Cerebellar cortex (tissue), 1 donor: ENCODE results near the gene PYY.
"Not testable (repeated sequence)": the region's sequence is repeated elsewhere in the genome, so short reads cannot be mapped to it uniquely, and the experiment has no call there.

ENCODE experiments used
- DNase-seq: peaks from one replicate; pipeline ENCODE4 v3.0.0-alpha.2; 2015; ENCODE audit warnings: low spot score

The PYY gene

DNA sequence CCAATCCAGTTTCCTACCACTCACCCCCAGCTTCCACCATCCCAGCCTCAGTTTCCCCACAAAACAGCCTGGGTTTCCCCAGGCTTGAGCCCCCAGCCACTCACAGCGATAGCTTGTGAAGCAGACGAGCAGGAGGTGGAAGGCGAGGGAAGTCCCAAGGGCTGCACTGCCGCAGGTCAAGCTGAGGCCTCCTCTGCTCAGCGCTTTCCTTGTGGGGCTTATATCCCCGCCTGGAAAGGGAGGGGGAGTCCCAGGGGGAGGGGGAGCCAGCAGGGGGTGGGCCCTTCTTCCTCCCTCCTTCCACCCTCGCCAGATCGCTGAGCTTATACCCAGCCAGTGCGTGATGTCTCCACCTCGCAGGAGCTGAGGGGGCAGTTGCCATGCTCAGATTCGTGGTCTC, at the start of gene PYY:
Gene PYY (minus strand): TSS at position 195 of the 400 bp plus-strand sequence. CDS start 457 bp downstream, outside the sequence.
- no peak for DNase-seq

DNA sequence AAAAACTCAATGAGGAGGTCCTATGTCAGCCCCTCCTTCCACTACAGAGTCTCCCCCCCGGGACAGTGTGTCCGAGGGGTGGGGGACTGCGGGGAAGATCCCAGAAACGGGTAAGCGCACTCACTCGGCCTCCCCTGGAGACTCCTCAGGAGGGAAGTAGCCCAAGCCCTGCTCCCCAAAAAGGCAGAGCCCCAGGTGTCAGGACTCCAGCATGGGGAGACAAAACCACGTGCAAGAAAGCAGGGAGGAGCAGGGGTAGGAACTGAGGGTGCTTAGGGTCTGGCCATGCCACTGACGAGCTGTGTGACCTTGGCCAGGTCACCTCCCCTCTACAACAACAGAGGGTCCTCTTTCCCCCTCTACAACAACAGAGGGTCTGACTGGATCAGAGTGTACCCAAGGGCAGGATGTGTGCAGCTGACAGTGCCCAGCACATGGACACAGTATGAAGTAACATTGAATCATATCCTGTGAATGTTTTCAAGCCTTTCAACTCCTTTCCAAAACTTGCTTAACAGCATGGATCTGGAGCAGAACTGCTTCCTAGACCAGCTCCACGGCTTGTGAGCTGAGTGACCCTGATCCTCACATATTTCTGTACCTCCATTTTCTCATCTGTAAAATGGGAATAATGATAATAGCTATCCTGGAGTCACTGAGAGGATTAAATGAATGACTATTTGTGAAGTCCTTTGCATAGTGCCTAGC, 48.6 kb upstream of the PYY start:
- no peak for DNase-seq

DNA sequence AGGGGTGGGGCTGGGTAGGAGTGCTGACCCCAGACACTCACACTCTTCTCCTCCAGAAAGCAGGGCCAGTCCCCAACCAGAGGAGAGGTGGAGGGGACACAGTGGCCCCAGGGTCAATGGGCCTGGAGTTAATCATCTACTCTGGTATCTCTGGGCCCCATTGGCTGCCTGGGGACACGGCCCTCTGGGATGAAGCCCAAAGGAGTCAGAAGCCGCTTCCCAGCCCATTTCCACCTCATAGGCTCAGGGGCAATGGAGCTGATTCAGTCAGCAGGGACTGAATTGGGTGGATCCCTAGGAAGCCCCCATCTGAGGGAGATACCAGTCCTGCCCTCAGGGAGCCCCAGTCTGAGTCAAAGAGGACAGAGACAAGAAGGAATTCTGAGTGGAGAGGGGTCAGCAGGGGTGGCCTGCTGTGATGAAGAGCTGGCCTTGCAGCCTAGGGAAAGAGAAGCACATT, 47.8 kb upstream of the PYY start:
- no peak for DNase-seq

- no peak for DNase-seq
Measured at GRCh38 chr17:44000871-44001460, 47.2 kb upstream of the PYY start.

GRCh38 chr17:44000141-44000860, 46.6 kb upstream of the PYY start:
- DNase-seq, result no peak

DNA sequence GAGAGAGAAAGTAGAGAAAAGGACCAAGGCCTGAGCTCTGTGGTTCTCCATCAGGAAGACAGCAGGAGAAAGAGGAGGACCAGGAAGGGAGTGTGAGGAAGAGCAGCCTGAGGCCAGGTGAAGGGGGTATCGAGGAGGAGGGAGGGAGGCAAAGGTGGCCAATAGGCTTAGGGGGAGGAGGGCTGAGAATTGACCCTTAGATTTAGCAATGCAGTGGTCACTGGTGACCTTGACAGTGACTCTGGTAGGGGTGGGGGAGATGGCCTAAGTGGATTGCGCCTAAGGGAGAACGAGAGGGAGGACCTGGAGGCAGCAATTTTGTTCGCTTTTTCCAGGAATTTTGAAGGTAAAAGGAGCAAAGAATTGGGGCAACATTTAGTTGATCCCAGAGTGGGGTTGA, 45.3 kb upstream of the PYY start:
- no peak for DNase-seq

- DNase-seq, result no peak
Measured at GRCh38 chr17:43998552-43998951, 44.8 kb upstream of the PYY start.

DNA sequence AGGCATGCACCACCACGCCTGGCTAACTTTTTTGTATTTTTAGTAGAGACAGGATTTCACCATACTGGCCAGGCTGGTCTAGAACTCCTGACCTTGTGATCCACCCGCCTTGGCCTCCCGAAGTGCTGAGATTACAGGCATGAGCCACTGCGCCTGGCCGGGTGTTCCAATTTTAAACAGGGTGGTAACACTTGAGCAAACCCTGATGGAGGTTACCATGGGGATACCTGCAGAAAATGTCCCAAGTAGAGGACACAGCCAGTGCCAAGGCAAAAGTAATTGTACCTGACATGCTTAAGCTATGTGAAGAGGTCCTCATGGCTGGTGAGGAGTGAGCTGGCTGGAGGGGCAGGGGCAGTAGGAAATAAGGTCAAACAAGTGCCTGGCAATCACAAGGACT, 43.4 kb upstream of the PYY start:
- not testable (repeated sequence) for DNase-seq

- DNase-seq, result no peak
Measured at GRCh38 chr17:43995150-43995471, 41.4 kb upstream of the PYY start.

DNA sequence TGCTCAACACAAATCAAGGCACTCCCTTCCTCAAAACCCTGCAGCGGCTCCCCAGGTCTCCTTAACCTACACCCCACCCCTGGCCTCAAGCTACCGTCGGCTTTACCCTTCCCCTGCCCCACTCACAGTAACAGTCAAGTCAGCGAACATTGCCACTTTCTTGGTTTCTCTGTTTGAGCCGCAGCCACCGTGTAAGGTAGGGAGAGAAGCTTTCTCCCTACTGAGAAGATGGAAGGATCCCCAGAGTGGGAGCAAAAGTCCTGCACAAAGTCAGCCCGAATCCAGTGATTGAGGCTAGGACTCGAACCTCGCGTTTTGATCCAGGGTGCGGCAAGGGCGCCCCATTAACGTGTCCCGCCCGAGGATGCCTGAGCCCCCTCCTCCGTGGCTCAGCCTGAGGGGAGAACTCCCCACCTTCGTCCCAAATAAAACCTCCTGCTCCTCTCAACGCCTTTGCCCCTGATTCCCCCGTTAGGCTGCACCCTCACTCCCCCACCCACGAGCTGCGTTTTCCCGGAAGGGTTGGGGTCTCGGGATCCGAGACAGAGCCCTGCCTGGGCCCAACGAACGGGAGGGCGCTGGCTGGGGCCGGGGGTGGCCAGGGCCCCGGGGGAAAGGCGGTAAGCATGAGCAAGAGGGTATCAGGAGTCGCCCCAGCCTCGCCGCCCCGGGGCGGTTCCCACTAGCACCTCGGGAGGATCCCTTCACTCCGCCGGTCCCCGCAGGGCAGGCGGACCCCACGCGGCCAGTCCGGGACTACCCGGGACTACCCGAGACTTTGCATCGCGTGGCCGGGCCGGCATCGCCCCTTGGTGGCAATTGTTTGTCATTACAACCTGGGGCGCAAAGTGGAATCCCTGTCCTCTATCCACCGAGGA, 40.8 kb upstream of the PYY start:
- DNase-seq, result peak; percentile 39

GRCh38 chr17:43992641-43993040, 38.9 kb upstream of the PYY start:
- no peak for DNase-seq

- DNase-seq, result no peak
Measured at GRCh38 chr17:43988301-43988700, 34.6 kb upstream of the PYY start.

DNA sequence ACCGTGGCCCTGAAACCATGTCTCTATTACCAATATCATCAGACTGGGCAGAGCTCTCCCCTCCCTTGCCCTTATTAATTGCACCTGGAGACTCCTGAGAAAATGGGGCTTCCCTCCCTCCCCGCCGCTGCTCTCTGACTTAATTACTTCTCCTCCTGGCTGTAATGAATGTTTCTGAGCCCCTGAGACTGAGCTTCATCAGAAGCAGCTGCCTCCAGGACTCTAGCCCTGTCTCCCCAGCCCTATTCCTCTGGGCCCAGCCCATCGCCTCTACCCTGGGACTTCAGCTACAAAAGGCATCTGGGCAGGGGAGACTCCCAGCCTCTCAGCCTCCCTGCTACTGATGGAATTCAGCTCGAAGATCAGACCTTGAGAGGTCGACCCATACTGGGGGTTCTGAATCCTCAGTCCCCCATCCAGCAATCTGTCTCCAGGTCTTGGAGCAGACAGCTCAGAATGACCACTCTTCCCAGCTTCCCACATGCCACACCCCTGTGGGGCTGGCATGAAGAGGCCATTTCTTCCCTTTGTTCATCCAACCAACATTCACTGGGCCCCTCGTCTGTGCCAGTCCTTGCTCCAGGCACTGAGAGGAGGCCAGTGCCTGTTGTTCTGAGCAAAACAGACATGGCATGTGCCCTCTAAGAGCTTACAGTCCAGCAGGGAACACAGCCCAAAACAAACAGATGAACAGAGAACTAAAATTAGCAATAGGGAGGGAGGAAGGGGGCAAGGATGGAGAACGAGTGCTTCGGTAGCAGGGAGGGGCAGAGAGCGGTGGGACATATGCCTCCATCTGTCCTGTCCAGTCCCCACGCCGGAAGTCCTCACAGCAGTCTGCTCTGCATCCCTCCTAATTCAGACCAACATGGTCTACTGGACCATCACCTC, 33.6 kb upstream of the PYY start:
- DNase-seq, result no peak

DNA sequence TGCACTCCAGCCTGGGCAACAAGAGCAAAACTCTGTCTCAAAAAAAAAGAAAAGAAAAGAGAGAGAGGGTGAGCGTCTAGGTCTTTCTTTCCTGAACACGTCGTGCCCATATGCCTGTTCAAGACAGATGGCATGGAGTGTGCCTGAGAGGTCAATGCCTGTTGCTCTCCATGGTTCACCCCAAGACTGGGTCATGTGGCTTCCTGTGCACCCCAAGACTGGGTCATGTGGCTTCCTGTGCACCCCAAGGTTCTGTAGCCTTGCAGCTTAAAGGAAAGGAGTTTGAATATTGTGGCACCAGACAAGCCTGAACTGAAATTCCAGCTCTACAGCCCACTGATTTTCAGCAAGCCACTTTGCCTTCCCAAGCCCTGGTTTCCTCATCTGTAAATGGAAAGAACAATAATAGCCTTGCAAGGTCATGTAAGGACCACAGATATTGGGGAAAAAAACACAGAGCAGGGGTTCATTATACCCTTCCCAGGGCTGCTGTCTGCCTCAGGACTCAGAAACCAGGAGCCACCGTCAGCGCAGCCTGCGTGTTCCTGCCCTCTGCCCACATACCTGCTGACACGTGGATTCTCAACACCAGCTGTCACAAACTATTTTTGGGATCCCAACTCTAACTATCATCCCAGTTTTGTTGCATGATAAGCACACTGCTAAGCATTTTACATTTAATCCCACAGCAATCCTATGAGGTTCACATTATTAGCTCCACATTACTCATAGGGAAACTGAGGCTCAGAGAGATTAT, 32.7 kb upstream of the PYY start:
- DNase-seq, result no peak

- no peak for DNase-seq
Measured at GRCh38 chr17:43984521-43984920, 30.8 kb upstream of the PYY start.

GRCh38 chr17:43983515-43984411, 30.0 kb upstream of the PYY start:
- DNase-seq, result no peak

DNA sequence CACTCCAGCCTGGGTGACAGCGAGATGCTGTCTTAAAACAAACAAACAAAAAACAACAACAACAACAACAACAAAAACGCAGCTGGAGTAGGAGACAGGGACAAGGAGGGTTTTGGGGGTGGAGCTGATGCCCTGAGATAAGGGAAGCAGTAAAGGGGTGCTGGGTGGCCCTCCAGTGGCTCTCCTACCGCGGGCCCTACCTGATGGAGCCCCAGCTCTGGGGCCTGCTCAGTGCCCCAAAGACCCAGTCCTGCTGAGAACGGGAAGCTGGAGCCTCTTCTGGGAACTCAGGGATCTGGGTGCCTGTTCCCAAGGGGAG, 29.4 kb upstream of the PYY start:
- DNase-seq, result no peak

GRCh38 chr17:43982171-43982570, 28.4 kb upstream of the PYY start:
- DNase-seq, result no peak

GRCh38 chr17:43979671-43980070, 25.9 kb upstream of the PYY start:
- DNase-seq, result no peak

DNA sequence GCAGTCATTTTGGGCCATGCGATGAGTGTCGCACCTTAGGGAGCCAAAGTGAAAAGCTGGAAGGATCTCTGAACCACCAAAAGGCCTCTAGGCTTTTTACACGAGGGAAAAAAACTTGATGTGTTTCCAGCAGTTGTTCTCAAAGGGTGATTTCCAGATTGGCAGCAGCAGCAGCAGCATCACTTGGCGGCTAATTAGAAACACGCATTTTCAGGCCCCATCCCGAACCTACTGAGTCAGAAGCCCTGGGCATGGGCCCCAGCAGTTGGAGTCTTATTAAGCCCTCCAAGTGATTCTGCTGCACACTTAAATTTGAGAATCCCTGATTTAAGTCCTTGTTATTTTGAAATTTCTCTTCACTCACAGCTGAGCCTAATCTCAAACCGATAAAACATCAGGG, 25.3 kb upstream of the PYY start:
- DNase-seq, result no peak
